ENCODE data around the gene LSP1. TPM values are rescaled to one million over a fixed set of nuclear protein-coding genes. Genes with fewer than 3 reads are reported as not detected.

LSP1 gene
- total RNA-seq, 3 donors from 2014 or later (not counting 1 experiment from before 2014, with no cell fraction given) = 487 to 595 (median 536) TPM

DNA sequence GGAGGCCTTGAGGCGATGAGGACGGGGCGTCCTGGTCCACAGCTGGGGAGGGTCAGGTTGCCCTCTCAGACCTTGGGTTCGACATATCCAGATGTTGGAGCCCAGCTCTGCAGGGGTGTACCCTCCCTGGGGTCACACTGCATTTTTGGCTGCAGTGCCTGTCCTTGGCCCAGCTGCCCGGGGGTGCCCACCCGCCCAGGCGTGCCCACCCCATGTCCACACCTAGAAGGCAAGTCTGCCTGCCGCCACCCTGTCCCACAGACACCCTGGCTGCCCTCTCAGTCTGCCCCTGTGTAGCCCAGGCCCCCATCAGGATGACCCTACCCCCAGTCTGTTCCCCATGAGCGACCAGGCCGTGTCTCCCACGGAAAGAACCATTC, 3.0 kb downstream of the LSP1 start:
- TF ChIP-seq, protein P1, sequence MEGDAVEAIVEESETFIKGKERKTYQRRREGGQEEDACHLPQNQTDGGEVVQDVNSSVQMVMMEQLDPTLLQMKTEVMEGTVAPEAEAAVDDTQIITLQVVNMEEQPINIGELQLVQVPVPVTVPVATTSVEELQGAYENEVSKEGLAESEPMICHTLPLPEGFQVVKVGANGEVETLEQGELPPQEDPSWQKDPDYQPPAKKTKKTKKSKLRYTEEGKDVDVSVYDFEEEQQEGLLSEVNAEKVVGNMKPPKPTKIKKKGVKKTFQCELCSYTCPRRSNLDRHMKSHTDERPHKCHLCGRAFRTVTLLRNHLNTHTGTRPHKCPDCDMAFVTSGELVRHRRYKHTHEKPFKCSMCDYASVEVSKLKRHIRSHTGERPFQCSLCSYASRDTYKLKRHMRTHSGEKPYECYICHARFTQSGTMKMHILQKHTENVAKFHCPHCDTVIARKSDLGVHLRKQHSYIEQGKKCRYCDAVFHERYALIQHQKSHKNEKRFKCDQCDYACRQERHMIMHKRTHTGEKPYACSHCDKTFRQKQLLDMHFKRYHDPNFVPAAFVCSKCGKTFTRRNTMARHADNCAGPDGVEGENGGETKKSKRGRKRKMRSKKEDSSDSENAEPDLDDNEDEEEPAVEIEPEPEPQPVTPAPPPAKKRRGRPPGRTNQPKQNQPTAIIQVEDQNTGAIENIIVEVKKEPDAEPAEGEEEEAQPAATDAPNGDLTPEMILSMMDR (IDR thresholded peaks at IDR 0.05) = no peak
- DNase-seq = no peak
- H3K9me3 ChIP-seq (ENCODE audit: control insufficient read depth, insufficient read depth, low read length) = no peaks in the 10 kb centered on the region
- no peak overlapping the region for H3K4me3 ChIP-seq (ENCODE audit: low read length)
- WGBS (ENCODE audit: insufficient coverage) = 91% methylated on average over 11 of the region's 11 CpGs
- H3K4me1 ChIP-seq (ENCODE audit: control insufficient read depth, insufficient read depth, low read length) = peaks cover 83% of the 10 kb centered on the region
- no peak overlapping the region for H3K27ac ChIP-seq (ENCODE audit: low read length)
- Mint-ChIP-seq H3K27ac (peak overlapping the region in 1 of 2 donors; percentile 39), H3K27me3 (ENCODE audit: low read depth in 2 of 2) (no peaks in the 10 kb centered on the region), H3K36me3 (no peaks in the 10 kb centered on the region), H3K4me1 (peaks cover 26 to 54% of the 10 kb centered on the region in 2 donors), H3K9me3 (no peaks in the 10 kb centered on the region), H3K4me3 (peak overlapping the region; percentile 49)
- H3K36me3 ChIP-seq (ENCODE audit: control insufficient read depth, insufficient read depth, low read length) = peaks cover 21% of the 10 kb centered on the region
- intact Hi-C loops (cut with micrococcal nuclease) = no loop called here
- ATAC-seq = no peak
- H3K27me3 ChIP-seq (ENCODE audit: control insufficient read depth, insufficient read depth, low read length) = no peaks in the 10 kb centered on the region

DNA sequence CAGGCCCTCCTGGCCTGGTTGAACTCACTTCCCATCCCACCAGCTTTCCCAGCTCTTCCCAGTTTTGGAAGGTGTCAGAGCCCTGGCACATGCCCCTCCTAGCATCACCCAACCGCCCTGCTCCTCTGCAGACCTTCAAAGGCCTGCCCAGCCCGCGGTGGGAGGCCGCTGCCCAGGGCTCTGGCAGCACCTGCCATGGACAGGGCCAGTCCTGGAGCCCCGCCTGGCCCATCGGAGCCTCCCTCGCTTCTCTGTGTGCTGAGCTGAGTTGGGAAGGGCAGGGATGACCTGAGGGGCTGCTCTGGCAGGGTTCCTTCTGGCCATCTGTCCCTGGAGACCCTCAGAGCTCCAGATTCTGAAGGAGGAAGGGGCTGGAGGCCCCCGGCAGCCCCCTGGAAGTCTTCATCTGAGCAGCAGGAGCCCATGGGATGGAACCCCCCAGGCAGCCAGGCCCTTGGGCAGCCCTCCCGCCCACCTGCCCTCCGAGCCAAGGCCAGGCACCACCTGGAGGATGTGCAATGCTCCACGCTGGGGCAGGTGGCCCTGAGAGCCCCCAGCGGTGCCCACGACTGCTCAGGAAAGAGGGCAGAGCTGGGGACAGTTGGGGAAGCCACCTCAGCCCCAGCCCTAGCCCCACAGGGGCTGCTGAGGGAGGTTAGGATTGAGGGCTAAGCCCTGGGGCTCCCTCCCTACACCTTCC, 3.6 kb downstream of the LSP1 start:
- H3K27ac Mint-ChIP-seq = peak overlapping the region in 1 of 2 donors; percentile 39
- Histone ChIP-seq H3K4me3 (ENCODE audit: low read length) (no peak overlapping the region), H3K27ac (ENCODE audit: low read length) (no peak overlapping the region), H3K27me3 (ENCODE audit: control insufficient read depth, insufficient read depth, low read length) (no peaks in the 10 kb centered on the region), H3K9me3 (ENCODE audit: control insufficient read depth, insufficient read depth, low read length) (no peaks in the 10 kb centered on the region), H3K4me1 (ENCODE audit: control insufficient read depth, insufficient read depth, low read length) (peaks cover 78% of the 10 kb centered on the region), H3K36me3 (ENCODE audit: control insufficient read depth, insufficient read depth, low read length) (peaks cover 25% of the 10 kb centered on the region)
- H3K4me1 Mint-ChIP-seq = peaks cover 20 to 48% of the 10 kb centered on the region in 2 donors
- H3K9me3 Mint-ChIP-seq = no peaks in the 10 kb centered on the region
- H3K36me3 Mint-ChIP-seq = no peaks in the 10 kb centered on the region
- ATAC-seq (no peak), DNase-seq (no peak)
- TF ChIP-seq, protein P1 (IDR thresholded peaks at IDR 0.05) = no peak
- 88% methylated on average over 13 of the region's 13 CpGs for WGBS (ENCODE audit: insufficient coverage)
- H3K4me3 Mint-ChIP-seq = peak overlapping the region; percentile 38
- no peaks in the 10 kb centered on the region for H3K27me3 Mint-ChIP-seq (ENCODE audit: low read depth in 2 of 2)
- intact Hi-C loops (cut with micrococcal nuclease) = no loop called here

DNA sequence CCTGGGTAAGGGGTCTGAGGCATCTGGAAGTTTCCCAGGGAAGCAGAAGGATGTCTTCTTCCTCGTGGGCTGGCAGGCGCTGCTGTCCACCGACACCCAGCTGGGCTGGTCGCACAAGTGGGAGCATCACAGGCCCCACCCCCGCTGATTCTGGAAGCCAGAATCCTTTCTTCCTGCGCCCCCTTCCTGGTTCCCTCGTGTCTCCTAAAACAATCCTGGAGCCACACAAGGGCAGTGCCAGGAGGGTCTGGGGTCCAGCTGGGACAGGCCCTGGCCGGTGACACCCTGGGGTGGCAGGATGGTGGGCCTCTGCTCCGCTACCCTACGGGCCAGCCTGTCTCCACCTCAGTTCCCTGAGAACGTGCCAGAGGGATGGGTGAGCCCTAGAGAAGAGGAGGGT, 4.2 kb downstream of the LSP1 start:
- H3K27ac ChIP-seq (ENCODE audit: low read length) = no peak overlapping the region
- no peaks in the 10 kb centered on the region for H3K27me3 Mint-ChIP-seq (ENCODE audit: low read depth in 2 of 2)
- H3K9me3 Mint-ChIP-seq = no peaks in the 10 kb centered on the region
- no peak overlapping the region for H3K4me3 Mint-ChIP-seq
- TF ChIP-seq, protein P1 (IDR thresholded peaks at IDR 0.05) = no peak
- no peak overlapping the region for H3K27ac Mint-ChIP-seq
- H3K36me3 Mint-ChIP-seq = no peaks in the 10 kb centered on the region
- ATAC-seq = no peak
- intact Hi-C loops (cut with micrococcal nuclease) = no loop called here
- no peak for DNase-seq
- peaks cover 72% of the 10 kb centered on the region for H3K4me1 ChIP-seq (ENCODE audit: control insufficient read depth, insufficient read depth, low read length)
- no peaks in the 10 kb centered on the region for H3K27me3 ChIP-seq (ENCODE audit: control insufficient read depth, insufficient read depth, low read length)
- peaks cover 25% of the 10 kb centered on the region for H3K36me3 ChIP-seq (ENCODE audit: control insufficient read depth, insufficient read depth, low read length)
- 86% methylated on average over 11 of the region's 11 CpGs for WGBS (ENCODE audit: insufficient coverage)
- H3K4me3 ChIP-seq (ENCODE audit: low read length) = no peak overlapping the region
- no peaks in the 10 kb centered on the region for H3K9me3 ChIP-seq (ENCODE audit: control insufficient read depth, insufficient read depth, low read length)
- peaks cover 14 to 42% of the 10 kb centered on the region in 2 donors for H3K4me1 Mint-ChIP-seq

- Mint-ChIP-seq H3K27me3 (ENCODE audit: low read depth in 2 of 2) (no peaks in the 10 kb centered on the region), H3K27ac (peak overlapping the region; percentile 9 to 64), H3K4me1 (peaks cover 3 to 32% of the 10 kb centered on the region in 2 donors), H3K4me3 (no peak overlapping the region), H3K9me3 (no peaks in the 10 kb centered on the region), H3K36me3 (no peaks in the 10 kb centered on the region)
- Histone ChIP-seq H3K9me3 (ENCODE audit: control insufficient read depth, insufficient read depth, low read length) (no peaks in the 10 kb centered on the region), H3K4me1 (ENCODE audit: control insufficient read depth, insufficient read depth, low read length) (peaks cover 74% of the 10 kb centered on the region), H3K36me3 (ENCODE audit: control insufficient read depth, insufficient read depth, low read length) (peaks cover 27% of the 10 kb centered on the region), H3K4me3 (ENCODE audit: low read length) (no peak overlapping the region), H3K27ac (ENCODE audit: low read length) (no peak overlapping the region), H3K27me3 (ENCODE audit: control insufficient read depth, insufficient read depth, low read length) (no peaks in the 10 kb centered on the region)
- WGBS (ENCODE audit: insufficient coverage) = 91% methylated on average over 9 of the region's 9 CpGs
- intact Hi-C loops (cut with micrococcal nuclease) = no loop called here
- DNase-seq (no peak), ATAC-seq (no peak)
- TF ChIP-seq, protein P1 (IDR thresholded peaks at IDR 0.05) = no peak
Observed at GRCh38 chr11:1858154-1858553, 5.3 kb downstream of the LSP1 start.
